Transverse colon (tissue), 4 donors: ENCODE data around the gene GPR42. TPM values are rescaled to one million over a fixed set of nuclear protein-coding genes. Genes with fewer than 3 reads are reported as not detected.

ENCODE experiments used
- DNase-seq: peaks from one replicate; pipeline ENCODE4 v3.0.0-alpha.2; 2019
- H3K27ac ChIP-seq, 4 donors: fragments of 200-600 bp; sonication (generic); 2 replicates each; pipeline ENCODE4 v1.5.1; 2016 to 2018; ENCODE audit warnings: inconsistent platforms in 4 of 4
- H3K27me3 ChIP-seq: fragments of 200-600 bp; sonication (generic); 2 replicates; pipeline ENCODE4 v1.5.1; 2017; ENCODE audit warnings: inconsistent platforms
- H3K36me3 ChIP-seq, 4 donors: fragments of 200-600 bp; sonication (generic); 2 replicates each; pipeline ENCODE4 v1.5.1; 2017 to 2019; ENCODE audit warnings: inconsistent platforms in 4 of 4
- H3K4me1 ChIP-seq, 4 donors: fragments of 200-600 bp; sonication (generic); 2 replicates each; pipeline ENCODE4 v1.5.1; 2017 to 2020; ENCODE audit warnings: inconsistent platforms in 4 of 4
- H3K4me3 ChIP-seq, 4 donors: fragments of 200-600 bp; sonication (generic); 1 replicate in 1 of 4; 2 replicates in 3 of 4; pipeline versions ENCODE4 v1.5.1 to v1.6.1; 2017 to 2019; ENCODE audit warnings: inconsistent platforms in 4 of 4
- H3K9me3 ChIP-seq, 2 donors: fragments of 200-600 bp; sonication (generic); 2 replicates each; pipeline ENCODE4 v1.5.1; 2017 to 2019; ENCODE audit warnings: inconsistent platforms in 2 of 2
- EP300 ChIP-seq: sonication (generic); formaldehyde crosslinking; IDR thresholded peaks from one replicate; pipeline ENCODE4 v1.6.1; 2017; ENCODE audit warnings: antibody characterized with exemption, low read depth
- POLR2A ChIP-seq: fragments of 450-650 bp; IDR thresholded peaks from one replicate; pipeline ENCODE4 v1.6.1; 2016; ENCODE audit warnings: antibody characterized with exemption, mild to moderate bottlenecking, moderate library complexity
- POLR2AphosphoS5 ChIP-seq, 3 donors: sonication (generic); formaldehyde crosslinking; IDR thresholded peaks; one replicate each; pipeline ENCODE4 v1.6.1; 2016; ENCODE audit warnings: antibody characterized with exemption in 3 of 3
- WGBS, 2 donors: methylation state at CpG; one replicate each; pipeline ENCODE4 v1.1.5; 2018; ENCODE audit warnings: low coverage in 1 of 2; 5-methylcytosine and 5-hydroxymethylcytosine counted together
- in situ Hi-C, 4 donors: fragments of 200-750 bp; cut with MboI; loops; one replicate each; pipeline versions ENCODE4 v1.15.0 to v1.15.1; 2017; ENCODE audit warnings: low sequenced_read_pairs in 3 of 4, low pct_ligation_motif_present in 1 of 4, low pct_unique_long_range_greater_than_20kb in 1 of 4
- intact Hi-C: fragments of 100-400 bp; cut with DNase I; formaldehyde crosslinking; loops from one replicate; pipeline ENCODE4 v1.15.1; 2023; ENCODE audit warnings: low total_unique reads
- total RNA-seq, 4 donors: library from RNA; depleted of rRNA; stranded (reverse); fragments of >200 nt; gene quantifications; one replicate each; pipeline ENCODE4 v1.1.0, GENCODE V29; 2016
- TF ChIP-seq, protein P1 (sequence below), 5 experiments: fragments of 200-600 bp in 3 of 5; fragments of 450-650 bp in 2 of 5; sonication (generic) in 3 of 5; IDR thresholded peaks; 1 replicate in 2 of 5; 2 replicates in 3 of 5; pipeline ENCODE4 v1.5.1; 2016 to 2017; ENCODE audit warnings: antibody characterized with exemption in 5 of 5, inconsistent platforms in 3 of 5, mild to moderate bottlenecking in 2 of 5, moderate library complexity in 1 of 5

The GPR42 gene
- total RNA-seq, 4 donors from 2014 or later, result not detected

GRCh38 chr19:35332817-35333216, 38.1 kb upstream of the GPR42 start:
- intact Hi-C loops, result no loop called here
- in situ Hi-C loops, result no loop called here
- DNase-seq, result no peak
- TF ChIP-seq POLR2A (no peak), POLR2AphosphoS5 (IDR thresholded peaks at IDR 0.05) (no peak), EP300 (no peak)
- TF ChIP-seq, protein P1, sequence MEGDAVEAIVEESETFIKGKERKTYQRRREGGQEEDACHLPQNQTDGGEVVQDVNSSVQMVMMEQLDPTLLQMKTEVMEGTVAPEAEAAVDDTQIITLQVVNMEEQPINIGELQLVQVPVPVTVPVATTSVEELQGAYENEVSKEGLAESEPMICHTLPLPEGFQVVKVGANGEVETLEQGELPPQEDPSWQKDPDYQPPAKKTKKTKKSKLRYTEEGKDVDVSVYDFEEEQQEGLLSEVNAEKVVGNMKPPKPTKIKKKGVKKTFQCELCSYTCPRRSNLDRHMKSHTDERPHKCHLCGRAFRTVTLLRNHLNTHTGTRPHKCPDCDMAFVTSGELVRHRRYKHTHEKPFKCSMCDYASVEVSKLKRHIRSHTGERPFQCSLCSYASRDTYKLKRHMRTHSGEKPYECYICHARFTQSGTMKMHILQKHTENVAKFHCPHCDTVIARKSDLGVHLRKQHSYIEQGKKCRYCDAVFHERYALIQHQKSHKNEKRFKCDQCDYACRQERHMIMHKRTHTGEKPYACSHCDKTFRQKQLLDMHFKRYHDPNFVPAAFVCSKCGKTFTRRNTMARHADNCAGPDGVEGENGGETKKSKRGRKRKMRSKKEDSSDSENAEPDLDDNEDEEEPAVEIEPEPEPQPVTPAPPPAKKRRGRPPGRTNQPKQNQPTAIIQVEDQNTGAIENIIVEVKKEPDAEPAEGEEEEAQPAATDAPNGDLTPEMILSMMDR (IDR thresholded peaks at IDR 0.05), result no peak
- WGBS, 2 donors, result 50 to 82% methylated on average over 3 to 12 of the region's 12 CpGs
- Histone ChIP-seq H3K27ac (no peak overlapping the region), H3K4me3 (no peak overlapping the region), H3K36me3 (no peaks in the 10 kb centered on the region), H3K9me3 (no peaks in the 10 kb centered on the region), H3K4me1 (no peaks in the 10 kb centered on the region), H3K27me3 (peaks cover 22% of the 10 kb centered on the region)

DNA sequence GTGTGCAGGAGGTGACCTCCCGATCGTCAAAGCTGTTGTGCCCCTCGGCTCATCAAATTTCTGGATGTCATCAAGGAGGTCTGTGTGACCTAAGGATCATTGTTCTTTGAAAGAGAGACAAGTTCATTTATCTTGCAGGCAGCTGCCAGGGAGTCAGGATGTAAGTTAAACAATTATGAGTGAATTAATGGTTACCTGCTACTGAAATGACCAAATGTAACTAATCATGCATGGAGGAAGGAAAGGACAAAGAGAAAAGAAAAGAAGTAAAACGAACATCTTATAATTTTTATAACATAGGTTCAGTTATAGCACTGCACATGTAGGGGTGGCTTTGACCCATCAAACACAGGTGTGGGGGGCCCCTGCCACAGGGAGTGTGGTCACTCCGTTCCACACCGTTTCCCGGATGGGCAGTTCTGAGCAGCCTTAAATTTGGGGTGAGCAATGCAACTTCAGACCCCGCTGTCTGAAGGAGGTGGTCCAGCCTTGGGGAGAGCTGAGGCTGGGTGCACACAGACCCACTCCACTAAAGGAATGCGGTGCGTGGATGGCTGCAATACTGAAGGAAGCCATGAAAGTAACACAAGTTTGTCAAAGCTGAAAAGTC, 36.6 kb upstream of the GPR42 start:
- in situ Hi-C loops, result no loop called here
- TF ChIP-seq, protein P1 (IDR thresholded peaks at IDR 0.05), result no peak
- TF ChIP-seq EP300 (no peak), POLR2AphosphoS5 (IDR thresholded peaks at IDR 0.05) (no peak), POLR2A (no peak)
- Histone ChIP-seq H3K27ac (no peak overlapping the region), H3K36me3 (no peaks in the 10 kb centered on the region), H3K9me3 (no peaks in the 10 kb centered on the region), H3K4me3 (no peak overlapping the region), H3K27me3 (peaks cover 22% of the 10 kb centered on the region), H3K4me1 (no peaks in the 10 kb centered on the region)
- no peak for DNase-seq
- intact Hi-C loops, result no loop called here
- WGBS, 2 donors, result 67% methylated on average over 4 to 10 of the region's 10 CpGs

- H3K36me3 ChIP-seq, result no peaks in the 10 kb centered on the region
- no peak for DNase-seq
- H3K4me1 ChIP-seq, result no peaks in the 10 kb centered on the region
- H3K27ac ChIP-seq, result no peak overlapping the region
- 93 to 96% methylated on average over 12 to 21 of the region's 21 CpGs for WGBS, 2 donors
- in situ Hi-C loops (no loop called here), intact Hi-C loops (no loop called here)
- peaks cover 6% of the 10 kb centered on the region for H3K27me3 ChIP-seq
- H3K4me3 ChIP-seq, result no peak overlapping the region
- no peaks in the 10 kb centered on the region for H3K9me3 ChIP-seq
- TF ChIP-seq EP300 (no peak), POLR2AphosphoS5 (IDR thresholded peaks at IDR 0.05) (no peak), POLR2A (no peak)
- TF ChIP-seq, protein P1 (IDR thresholded peaks at IDR 0.05), result no peak
Observed at GRCh38 chr19:35336166-35336955, 34.5 kb upstream of the GPR42 start.

DNA sequence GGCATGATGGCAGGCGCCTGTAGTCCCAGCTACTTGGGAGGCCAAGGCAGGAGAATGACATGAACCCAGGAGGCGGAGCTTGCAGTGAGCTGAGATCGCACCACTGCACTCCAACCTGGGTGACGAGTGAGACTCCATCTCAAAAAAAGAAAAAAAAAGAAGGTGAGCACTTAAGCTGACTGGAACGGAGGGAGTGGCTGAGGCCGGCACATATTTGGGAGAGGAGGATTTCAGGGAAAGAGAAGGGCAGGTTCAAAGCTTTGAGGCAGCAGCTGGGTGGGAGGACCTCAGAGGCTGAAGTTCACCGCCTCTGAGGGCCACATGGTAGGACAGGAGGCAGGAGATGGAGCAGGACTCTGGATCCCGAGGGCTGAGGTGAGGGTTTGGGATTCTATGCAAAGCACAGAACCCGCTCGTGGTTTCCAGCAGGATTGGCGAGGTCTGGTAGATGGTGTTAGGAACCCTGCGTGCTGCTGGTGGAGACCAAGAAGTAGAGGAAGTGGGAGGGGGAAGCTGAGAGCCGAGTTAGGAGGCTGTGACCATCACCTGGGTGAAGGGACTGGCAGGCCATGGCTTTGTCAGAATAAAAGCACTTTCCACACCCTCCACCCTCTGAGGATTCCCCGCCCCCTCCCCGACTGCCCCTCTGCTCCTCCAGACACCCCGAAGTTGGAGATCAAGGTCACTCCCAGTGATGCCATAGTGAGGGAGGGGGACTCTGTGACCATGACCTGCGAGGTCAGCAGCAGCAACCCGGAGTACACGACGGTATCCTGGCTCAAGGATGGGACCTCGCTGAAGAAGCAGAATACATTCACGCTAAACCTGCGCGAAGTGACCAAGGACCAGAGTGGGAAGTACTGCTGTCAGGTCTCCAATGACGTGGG, 33.5 kb upstream of the GPR42 start:
- DNase-seq, result no peak
- no peak overlapping the region for H3K27ac ChIP-seq
- in situ Hi-C loops, result no loop called here
- no peaks in the 10 kb centered on the region for H3K27me3 ChIP-seq
- 71 to 76% methylated on average over 17 to 25 of the region's 25 CpGs for WGBS, 2 donors
- no peaks in the 10 kb centered on the region for H3K4me1 ChIP-seq
- H3K36me3 ChIP-seq, result no peaks in the 10 kb centered on the region
- no peak overlapping the region for H3K4me3 ChIP-seq
- TF ChIP-seq EP300 (no peak), POLR2AphosphoS5 (IDR thresholded peaks at IDR 0.05) (no peak), POLR2A (no peak)
- TF ChIP-seq, protein P1 (IDR thresholded peaks at IDR 0.05), result no peak
- H3K9me3 ChIP-seq, result no peaks in the 10 kb centered on the region
- intact Hi-C loops, result no loop called here
